Measurements from ENCODE around the gene TMEM179.

- no peak for TF ChIP-seq POLR2A (IDR thresholded peaks at IDR 0.05)
- TF ChIP-seq CTCF (IDR thresholded peaks at IDR 0.05) = no peak
Measured at GRCh38 chr14:104550861-104551728, 53.5 kb downstream of the TMEM179 start.
